GM18511 (cell line): ENCODE data around the gene FCAMR.

ENCODE experiments used
- ATAC-seq: cut with Tn5 transposase; IDR thresholded peaks from one replicate; pipeline ENCODE4 v1.9.1; 2021; ENCODE audit warnings: mild to moderate bottlenecking, moderate library complexity; ENCODE audit not compliant: unreplicated experiment

FCAMR gene

DNA sequence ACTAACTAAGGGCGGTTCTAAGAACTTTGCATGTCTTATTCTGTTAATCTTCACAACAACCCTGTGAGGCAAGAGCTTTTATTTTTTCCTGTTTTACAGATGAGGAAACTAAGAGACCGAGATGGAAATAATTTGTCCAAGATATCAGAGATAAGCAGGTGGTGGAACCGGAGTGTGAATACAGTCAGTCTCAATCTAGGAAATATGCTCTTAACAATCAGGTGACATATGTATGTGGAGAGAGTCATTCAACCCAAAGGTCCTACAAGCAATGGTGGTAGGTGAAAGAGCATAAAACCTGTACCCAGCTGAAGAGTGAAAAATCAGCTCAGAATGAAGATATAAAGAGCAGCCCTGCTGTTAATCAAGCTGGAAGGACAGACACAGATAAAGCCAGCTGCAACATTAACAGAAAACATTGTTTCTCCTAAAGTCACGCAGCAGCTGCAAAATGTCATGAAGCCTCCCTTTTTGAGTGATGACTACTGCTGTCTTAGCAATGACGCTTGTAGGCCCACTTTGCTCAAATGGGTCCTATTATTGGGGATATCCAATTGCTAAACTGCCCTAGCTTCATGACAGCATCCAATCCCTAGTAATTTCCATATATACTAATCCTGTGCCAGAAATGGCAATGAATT is 30.5 kb upstream of the FCAMR start:
- ATAC-seq = no peak

GRCh38 chr1:206998816-206999215 is 28.6 kb upstream of the FCAMR start:
- no peak for ATAC-seq

- no peak for ATAC-seq
Observed at GRCh38 chr1:206992790-206993189, 22.5 kb upstream of the FCAMR start.

DNA sequence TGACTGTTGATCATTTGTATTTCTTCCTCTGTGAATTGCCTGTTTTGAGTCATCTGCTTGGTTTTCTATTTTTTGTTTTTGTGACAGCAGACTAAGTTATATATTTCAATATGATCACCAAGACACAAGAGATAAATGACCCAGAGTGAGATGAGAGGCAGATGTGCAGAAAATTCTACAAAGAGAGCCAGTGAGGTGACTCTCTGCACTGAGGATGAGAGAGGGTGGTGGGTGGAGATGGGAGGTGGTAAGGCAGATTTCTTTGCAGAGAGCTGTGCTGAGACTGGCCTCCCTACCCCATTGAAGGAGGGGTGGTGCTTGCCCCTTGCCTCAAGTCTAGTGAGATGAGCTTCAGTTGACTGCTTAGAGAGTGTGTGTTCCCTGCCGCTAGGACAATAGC is 17.6 kb upstream of the FCAMR start:
- no peak for ATAC-seq

DNA sequence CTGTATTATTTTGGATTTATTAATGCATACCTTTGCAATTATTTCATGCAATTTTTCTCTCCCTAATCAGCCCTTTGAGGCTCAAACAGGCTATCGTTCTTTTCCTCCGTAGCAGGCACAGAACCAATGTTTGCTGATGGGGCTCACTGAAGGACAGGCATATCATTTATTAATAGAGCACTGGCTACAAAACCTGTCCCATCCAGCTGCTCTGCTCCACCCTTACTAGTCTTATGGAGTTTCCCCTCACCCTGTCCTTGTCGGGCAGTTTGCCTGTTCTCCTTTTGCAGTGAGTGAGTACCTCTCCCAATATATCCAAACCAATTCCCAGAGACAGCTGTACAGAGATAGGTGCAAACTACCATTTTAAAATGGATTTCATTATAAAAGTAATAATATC is 16.6 kb upstream of the FCAMR start:
- ATAC-seq = no peak

DNA sequence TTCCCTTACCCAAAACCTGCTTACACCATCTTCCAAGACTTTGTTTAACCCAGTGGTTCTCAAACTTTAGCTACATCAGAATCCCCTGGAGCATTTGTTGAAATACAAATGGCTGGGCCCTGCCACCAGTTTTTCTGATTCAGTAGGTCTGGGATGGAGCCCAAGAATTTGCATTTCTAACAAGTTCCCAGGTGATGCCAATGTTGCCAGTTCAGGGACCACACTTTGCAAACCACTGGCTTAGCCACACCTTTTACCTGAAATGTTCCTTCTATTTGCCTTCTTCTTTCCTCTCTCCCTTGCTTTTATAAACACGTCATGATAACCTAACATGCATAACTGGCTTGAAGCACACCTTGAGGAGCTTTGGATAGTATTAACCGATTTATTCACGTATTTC is 16.1 kb upstream of the FCAMR start:
- no peak for ATAC-seq

- ATAC-seq = no peak
Observed at GRCh38 chr1:206985162-206985749, 15.0 kb upstream of the FCAMR start.

DNA sequence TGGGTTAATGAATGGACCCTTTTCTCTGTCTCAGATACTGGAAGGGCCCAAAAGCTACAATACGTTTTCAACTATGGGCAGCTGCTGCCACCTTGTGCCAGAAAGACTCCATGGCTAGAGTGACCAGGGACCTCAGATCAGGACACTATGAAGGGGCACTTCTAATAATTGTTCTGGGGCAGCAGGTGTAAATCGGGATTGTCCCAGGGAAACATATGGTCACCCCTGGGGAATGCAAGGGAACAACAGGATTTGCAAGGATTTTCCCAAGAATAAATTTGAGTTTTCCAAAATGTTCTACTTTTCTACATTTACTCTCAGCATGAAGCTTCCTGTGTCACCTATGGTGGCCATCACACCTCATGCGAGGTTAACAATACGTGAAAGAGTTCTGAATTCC is 12.0 kb upstream of the FCAMR start:
- ATAC-seq = peak; percentile 70

GRCh38 chr1:206979379-206980043 is 9.3 kb upstream of the FCAMR start:
- ATAC-seq = no peak

DNA sequence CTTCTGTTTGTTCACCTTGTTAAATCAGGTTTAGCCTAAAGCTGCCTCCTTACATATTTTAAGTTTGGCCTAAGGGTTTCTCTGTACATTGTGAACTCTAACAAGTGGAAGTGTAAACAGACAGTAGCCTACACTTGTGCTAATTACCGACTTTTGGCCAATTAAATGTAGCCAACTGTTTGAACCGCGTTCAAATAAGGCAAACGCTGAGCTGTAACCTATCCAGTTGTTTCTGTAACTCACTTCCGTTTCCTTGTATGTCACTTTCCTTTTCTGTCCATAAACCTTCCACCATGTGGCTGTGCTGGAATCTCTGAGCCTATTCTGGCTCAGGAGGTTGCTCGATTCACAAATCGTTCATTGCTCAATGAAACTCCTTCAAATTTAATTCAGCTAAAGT is 8.0 kb upstream of the FCAMR start:
- ATAC-seq = no peak

DNA sequence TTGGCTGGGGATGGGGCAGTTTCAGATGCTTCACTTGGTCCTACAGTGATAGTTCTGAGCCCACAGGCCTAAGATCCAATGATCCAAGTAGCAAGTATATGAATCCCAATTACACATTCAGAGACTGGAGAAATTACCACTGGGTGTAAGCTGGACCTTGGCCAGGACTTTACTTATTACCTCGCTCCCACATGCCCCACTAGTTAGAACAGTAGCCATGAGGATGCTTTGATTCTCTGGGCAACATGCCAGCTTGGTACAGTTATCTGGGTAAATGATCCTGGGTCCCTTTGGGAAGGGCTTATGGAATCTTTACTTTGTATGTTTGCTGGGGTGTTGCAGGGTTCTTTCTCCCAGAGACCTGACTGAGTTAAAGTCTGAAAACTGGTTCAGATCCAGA is 5.0 kb upstream of the FCAMR start:
- no peak for ATAC-seq

DNA sequence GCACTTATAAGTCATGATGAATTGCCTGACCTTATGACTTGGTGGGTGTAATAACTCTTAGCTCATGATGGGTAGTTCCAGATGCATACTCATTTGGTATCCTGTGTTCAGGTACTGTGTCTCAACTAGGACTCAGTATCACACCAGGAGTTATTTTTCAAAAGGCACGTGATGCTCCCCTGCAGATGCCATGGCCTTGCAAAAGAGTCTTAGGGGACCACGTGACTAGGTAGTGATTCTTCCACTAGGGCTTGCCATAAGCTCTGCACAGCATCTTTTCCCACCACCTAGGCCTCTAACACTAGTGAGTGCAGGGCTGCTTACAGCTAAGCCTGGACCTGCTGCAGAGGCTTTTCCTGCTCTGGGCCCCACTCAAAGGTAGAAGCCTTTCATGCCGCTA is 3.9 kb upstream of the FCAMR start:
- ATAC-seq = no peak

GRCh38 chr1:206972728-206973127 is 2.5 kb upstream of the FCAMR start:
- ATAC-seq = no peak

- peak; percentile 68 for ATAC-seq
Observed at GRCh38 chr1:206971029-206971655, 882 bp upstream of the FCAMR start.

- no peak for ATAC-seq
Observed at GRCh38 chr1:206969090-206969489, 1.2 kb downstream of the FCAMR start.

GRCh38 chr1:206967096-206967849 is 3.0 kb downstream of the FCAMR start:
- peak; percentile 72 for ATAC-seq

- ATAC-seq = no peak
Observed at GRCh38 chr1:206965781-206966180, 4.5 kb downstream of the FCAMR start.

GRCh38 chr1:206963740-206964139 is 6.5 kb downstream of the FCAMR start:
- ATAC-seq = no peak

- ATAC-seq = no peak
Observed at GRCh38 chr1:206963119-206963712, 7.0 kb downstream of the FCAMR start.

DNA sequence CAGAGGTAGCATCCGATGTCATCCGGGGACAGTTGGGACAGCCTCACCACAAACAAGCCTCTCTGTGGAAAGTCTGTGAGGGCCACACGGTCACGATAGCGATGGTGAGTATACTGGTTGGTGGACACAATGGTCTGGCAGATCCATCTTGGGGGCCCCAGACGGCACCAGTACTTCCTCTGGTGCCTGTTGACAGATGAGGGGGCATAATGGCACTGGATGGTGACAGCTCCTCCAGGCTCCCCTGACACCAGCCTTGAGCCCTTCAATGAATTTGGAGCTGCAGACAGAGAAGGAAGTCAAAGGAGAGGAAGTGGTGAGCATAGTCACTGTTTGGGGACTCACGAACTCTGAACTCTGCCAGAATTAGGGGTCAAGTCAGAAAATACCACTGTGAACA is 8.0 kb downstream of the FCAMR start:
- no peak for ATAC-seq

DNA sequence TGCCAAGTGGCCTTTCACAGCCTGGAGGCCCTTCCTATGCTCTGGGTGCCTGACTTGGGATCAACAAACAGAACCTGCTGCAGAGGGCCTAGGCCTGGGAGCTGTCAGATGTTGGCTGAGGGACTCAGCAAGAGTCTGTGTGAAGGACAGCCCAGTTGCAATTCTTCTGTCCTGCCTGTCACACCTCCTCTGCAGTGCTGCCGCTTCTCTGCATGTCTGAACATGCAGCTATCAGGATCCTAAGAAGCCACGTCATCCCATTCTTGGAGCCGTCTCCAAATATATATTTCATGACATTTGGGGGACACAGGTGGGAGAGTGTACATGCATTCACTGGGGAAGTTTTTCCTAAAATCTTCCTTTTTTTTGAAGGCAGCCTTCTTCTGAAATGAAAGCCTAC is 8.6 kb downstream of the FCAMR start:
- ATAC-seq = no peak
